ENCODE results near the gene ADAMTS7. TPM values are rescaled to one million over a fixed set of nuclear protein-coding genes. Genes with fewer than 3 reads are reported as not detected.

ADAMTS7 gene
- total RNA-seq, 1 experiment from 2014 or later, result 23.1 TPM

DNA sequence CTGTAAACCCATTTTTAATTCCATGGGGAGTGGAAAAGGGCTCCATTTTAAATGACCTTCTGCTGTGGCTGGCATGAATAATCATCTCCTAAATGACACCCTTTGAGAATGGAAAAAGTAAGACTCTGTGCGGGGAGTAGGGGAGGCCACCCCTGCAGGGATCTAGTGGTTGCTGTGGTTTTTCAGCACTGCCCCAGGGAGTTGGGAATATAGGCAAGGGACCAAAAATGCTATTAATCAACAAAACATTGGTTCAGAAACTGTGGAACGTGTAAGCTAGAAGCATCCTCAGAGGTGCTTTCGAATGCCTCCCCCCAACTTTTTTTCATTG lies 30.1 kb upstream of the ADAMTS7 start:
- Mint-ChIP-seq H3K27ac (no peak overlapping the region), H3K9me3 (no peaks in the 10 kb centered on the region), H3K4me1 (peaks cover 2 to 7% of the 10 kb centered on the region in 2 experiments; a peak in 3 of 4 replicates), H3K36me3 (ENCODE audit: insufficient read depth in 1 of 3, low read depth in 3 of 3) (no peaks in the 10 kb centered on the region), H3K27me3 (ENCODE audit: low read depth) (peaks cover 1% of the 10 kb centered on the region), H3K4me3 (no peak overlapping the region; a peak in 1 of 5 replicates)
- TF ChIP-seq CTCF (conservative IDR thresholded peaks at IDR 0.05), result no peak
- Histone ChIP-seq H2AK5ac (ENCODE audit: insufficient read length, low read length) (no peak overlapping the region), H3K4me1 (ENCODE audit: insufficient read depth, low read length) (no peaks in the 10 kb centered on the region), H3K9me3 (ENCODE audit: control insufficient read depth, low read depth, low read length) (no peaks in the 10 kb centered on the region), H4K91ac (ENCODE audit: insufficient read length, low read depth, low read length) (no peak overlapping the region), H2BK120ac (ENCODE audit: low read depth, low read length, poor library complexity, severe bottlenecking) (no peak overlapping the region), H2BK5ac (ENCODE audit: insufficient read length, low read length) (no peak overlapping the region), H3K4me2 (ENCODE audit: insufficient read depth, insufficient read length, low read length) (no peak overlapping the region), H2BK20ac (ENCODE audit: low read depth, low read length, poor library complexity, severe bottlenecking) (no peak overlapping the region), H3K4ac (ENCODE audit: low read depth, low read length) (no peak overlapping the region), H4K8ac (replicated peaks; ENCODE audit: insufficient read length, low read depth, low read length) (no peak overlapping the region), H2AFZ (ENCODE audit: low read length) (no peak overlapping the region), H3K23ac (ENCODE audit: insufficient read length, low read depth, low read length) (no peak overlapping the region), H3K27me3 (ENCODE audit: insufficient read depth, low read length) (no peaks in the 10 kb centered on the region), H3K14ac (ENCODE audit: insufficient read depth, low read length) (no peak overlapping the region), H3K23me2 (ENCODE audit: insufficient read length, low read depth, low read length, poor library complexity, severe bottlenecking) (no peaks in the 10 kb centered on the region), H2BK15ac (ENCODE audit: low read depth, low read length) (no peak overlapping the region), H3K79me2 (ENCODE audit: insufficient read depth, low read length) (no peaks in the 10 kb centered on the region), H4K20me1 (ENCODE audit: control insufficient read depth, insufficient read depth, insufficient read length) (no peaks in the 10 kb centered on the region), H3K79me1 (ENCODE audit: insufficient read depth, low read depth, low read length, poor library complexity, severe bottlenecking) (no peaks in the 10 kb centered on the region), H3T11ph (ENCODE audit: low read length) (no peak overlapping the region), H3K27ac (ENCODE audit: insufficient read length, low read depth, low read length) (no peak overlapping the region), H3K56ac (ENCODE audit: insufficient read length, low read depth, low read length) (no peak overlapping the region), H3K9ac (ENCODE audit: extremely low read depth, insufficient read length, low read length) (no peak overlapping the region), H4K5ac (ENCODE audit: insufficient read length, low read depth, low read length) (no peak overlapping the region), H2BK12ac (ENCODE audit: insufficient read length, low read depth, low read length) (no peak overlapping the region), H3K18ac (ENCODE audit: insufficient read length, low read depth, low read length) (no peak overlapping the region)
- no peak for DNase-seq
- no CpG with 5 or more reads among the region's 3 CpGs for WGBS (ENCODE audit: extremely low coverage, insufficient read length, low lambda C conversion rate)
